Erythroblast (primary cell): Measurements from ENCODE around the gene FAM149A.

Source experiments
- GATA1 ChIP-seq: IDR thresholded peaks from 2 replicates; pipeline ENCODE4 v1.6.1; 2011; ENCODE audit warnings: low read depth, mild to moderate bottlenecking, control low read depth, low read length, moderate library complexity
- POLR2A ChIP-seq: IDR thresholded peaks from 2 replicates; pipeline ENCODE4 v1.6.1; 2011; ENCODE audit warnings: mild to moderate bottlenecking, low read length

DNA sequence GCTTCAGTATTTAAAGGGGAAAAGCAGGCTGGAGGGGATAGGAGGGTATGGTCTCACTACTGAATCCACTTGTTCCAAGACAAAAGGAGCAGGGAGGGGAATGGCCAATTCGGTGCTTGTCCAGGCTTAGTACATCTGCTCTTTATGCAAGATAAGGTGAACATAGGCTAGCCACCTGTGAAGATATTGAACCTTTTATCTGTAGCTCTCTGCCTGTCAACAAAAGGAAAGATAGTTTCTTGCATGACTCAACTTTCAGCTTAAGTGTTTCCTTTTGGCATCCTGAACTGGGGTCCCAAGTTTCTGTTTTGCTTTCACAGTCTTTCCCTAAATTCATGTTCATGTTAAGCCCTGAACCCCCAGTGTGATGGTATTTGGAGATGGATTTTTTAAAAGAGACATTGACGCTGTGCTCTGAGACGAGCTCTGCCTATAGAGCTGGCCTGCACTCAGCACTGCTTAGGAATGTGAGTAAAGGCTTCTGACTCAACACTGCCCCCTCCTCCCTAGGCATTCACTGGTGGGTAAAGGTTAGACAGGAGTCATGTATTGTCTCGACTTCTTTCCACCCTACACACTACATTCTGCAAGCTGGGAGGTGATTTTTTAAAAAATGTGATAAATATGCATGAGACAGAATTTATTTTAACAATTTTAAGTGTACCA, 28.2 kb downstream of the FAM149A start:
- TF ChIP-seq POLR2A (no peak), GATA1 (no peak)
